Large intestine (tissue), 3 donors: Measurements from ENCODE around the gene CREB3L1. TPM values are rescaled to one million over a fixed set of nuclear protein-coding genes. Genes with fewer than 3 reads are reported as not detected.

Experiments used
- DNase-seq, 2 donors: peaks; one replicate each; pipeline versions ENCODE4 v3.0.0 to v3.0.0-alpha.2; 2013
- H3K27ac ChIP-seq: one replicate; pipeline ENCODE4 v1.5.1; 2013; ENCODE audit warnings: low read length
- H3K27me3 ChIP-seq: 2 replicates; pipeline ENCODE4 v1.6.1; 2013; ENCODE audit warnings: low read length; ENCODE audit not compliant: control insufficient read depth, insufficient read depth
- H3K36me3 ChIP-seq: 2 replicates; pipeline ENCODE4 v1.6.1; 2013; ENCODE audit warnings: low read length; ENCODE audit not compliant: control insufficient read depth, insufficient read depth
- H3K4me1 ChIP-seq: one replicate; pipeline ENCODE4 v1.6.1; 2013; ENCODE audit warnings: low read length; ENCODE audit not compliant: control insufficient read depth, insufficient read depth
- H3K4me3 ChIP-seq: one replicate; pipeline ENCODE4 v1.5.1; 2013; ENCODE audit warnings: low read length
- H3K9me3 ChIP-seq: one replicate; pipeline ENCODE4 v1.6.1; 2013; ENCODE audit warnings: mild to moderate bottlenecking, low read depth, low read length, moderate library complexity; ENCODE audit not compliant: control insufficient read depth
- WGBS: methylation state at CpG from one replicate; pipeline ENCODE4 v1.1.5; 2013; ENCODE audit warnings: low lambda C conversion rate; ENCODE audit not compliant: insufficient coverage; 5-methylcytosine and 5-hydroxymethylcytosine counted together
- polyA plus RNA-seq: library from polyadenylated mRNA; unstranded; fragments of 120-200 nt; gene quantifications from one replicate; pipeline ENCODE4 v1.2.1, GENCODE V29; 2013

The CREB3L1 gene
- polyA plus RNA-seq, 1 donor: 40.6 TPM

- 11% methylated on average over 3 of the region's 9 CpGs for WGBS
- H3K27me3 ChIP-seq: no peaks in the 10 kb centered on the region
- H3K27ac ChIP-seq: peak overlapping the region; percentile 97
- H3K4me3 ChIP-seq: no peak overlapping the region
- H3K36me3 ChIP-seq: no peaks in the 10 kb centered on the region
- peaks cover 57% of the 10 kb centered on the region for H3K4me1 ChIP-seq
- peak in 1 of 2 donors; percentile 80 for DNase-seq
- no peaks in the 10 kb centered on the region for H3K9me3 ChIP-seq
Measured at GRCh38 chr11:46272816-46273427, 4.5 kb upstream of the CREB3L1 start.

DNA sequence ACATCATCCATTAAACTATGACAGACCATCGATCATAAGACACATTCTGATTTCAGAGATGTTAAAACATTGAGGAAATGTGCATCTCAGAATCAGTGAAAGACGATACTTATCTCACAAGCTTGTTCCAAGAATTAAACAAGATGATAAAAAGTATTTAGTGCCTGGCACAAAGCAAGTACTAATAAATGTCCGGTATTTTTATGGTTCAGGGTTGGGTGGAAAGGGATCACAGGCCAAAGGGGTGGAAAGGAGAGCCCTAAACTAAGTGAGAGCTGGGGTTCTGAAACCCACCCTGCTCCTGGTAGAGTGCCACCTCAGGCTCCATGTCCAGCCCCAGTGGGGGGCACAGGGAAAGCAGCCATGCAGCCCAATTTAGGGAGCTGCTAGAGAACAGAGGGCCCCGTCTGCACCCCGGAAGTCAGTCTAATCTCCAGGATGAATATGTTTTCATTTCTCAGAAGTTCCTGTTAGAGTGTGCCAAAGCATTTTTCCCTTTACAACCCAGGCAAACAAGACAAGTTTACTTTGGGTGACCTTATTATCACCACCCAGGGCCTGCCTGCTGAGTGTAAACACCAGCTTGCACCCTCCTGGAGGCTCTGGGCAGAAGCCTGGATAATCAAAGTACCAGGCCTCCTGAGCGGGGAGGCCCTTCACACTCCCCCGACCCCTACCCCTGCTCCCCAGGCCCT lies 3.8 kb upstream of the CREB3L1 start:
- Histone ChIP-seq H3K4me1 (peaks cover 57% of the 10 kb centered on the region), H3K9me3 (no peaks in the 10 kb centered on the region), H3K36me3 (no peaks in the 10 kb centered on the region), H3K4me3 (no peak overlapping the region), H3K27me3 (no peaks in the 10 kb centered on the region), H3K27ac (peak overlapping the region; percentile 97)
- 29% methylated on average over 2 of the region's 7 CpGs for WGBS
- DNase-seq: peak in 1 of 2 donors; percentile 80

DNA sequence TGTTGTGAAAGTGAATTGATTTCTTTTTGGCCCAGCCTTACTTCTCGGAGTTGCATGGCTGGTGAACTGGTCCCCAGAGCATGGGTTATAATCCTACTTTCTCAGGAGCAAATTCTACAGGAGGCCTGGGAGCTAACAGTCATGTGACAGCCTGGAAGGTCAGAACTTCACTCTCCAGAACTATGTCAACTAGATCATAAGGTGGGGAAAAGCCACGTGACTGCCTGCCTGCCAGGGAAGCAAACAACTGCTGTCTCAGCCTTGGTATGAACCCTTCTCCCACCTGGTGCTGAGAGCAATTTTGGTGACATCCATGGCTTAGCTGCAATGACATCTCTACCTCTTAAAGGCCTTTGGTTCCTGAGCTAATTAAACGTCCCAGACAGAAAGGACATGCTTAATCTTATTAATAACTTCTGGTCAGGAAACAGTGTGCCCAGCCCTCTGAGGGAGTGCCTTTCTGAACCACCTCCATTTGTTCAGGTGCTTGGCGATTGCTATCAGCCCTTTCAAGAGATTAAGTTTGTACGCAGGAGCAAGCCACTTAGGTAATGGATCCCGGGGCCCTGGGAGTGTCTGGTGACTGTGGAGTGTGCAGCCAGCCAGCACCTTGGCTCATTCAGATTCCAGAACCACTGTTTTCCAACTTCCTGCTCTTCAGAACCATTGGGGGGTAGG lies 1.4 kb upstream of the CREB3L1 start:
- H3K36me3 ChIP-seq: no peaks in the 10 kb centered on the region
- H3K4me3 ChIP-seq: no peak overlapping the region
- no CpG with 5 or more reads among the region's 6 CpGs for WGBS
- peaks cover 76% of the 10 kb centered on the region for H3K4me1 ChIP-seq
- H3K27ac ChIP-seq: peak overlapping the region; percentile 97
- peak; percentile 91 to 96 for DNase-seq
- H3K9me3 ChIP-seq: no peaks in the 10 kb centered on the region
- no peaks in the 10 kb centered on the region for H3K27me3 ChIP-seq

- peak overlapping the region; percentile 97 for H3K27ac ChIP-seq
- peak overlapping the region; percentile 87 for H3K4me3 ChIP-seq
- no peak for DNase-seq
- H3K27me3 ChIP-seq: no peaks in the 10 kb centered on the region
- no peaks in the 10 kb centered on the region for H3K36me3 ChIP-seq
- no peaks in the 10 kb centered on the region for H3K9me3 ChIP-seq
- peaks cover 77% of the 10 kb centered on the region for H3K4me1 ChIP-seq
- no CpG with 5 or more reads among the region's 8 CpGs for WGBS
Measured at GRCh38 chr11:46277313-46277621, 195 bp upstream of the CREB3L1 start.

GRCh38 chr11:46278387-46279125 lies 1.1 kb downstream of the CREB3L1 start:
- peak in 1 of 2 donors; percentile 76 for DNase-seq
- Histone ChIP-seq H3K27ac (peak overlapping the region; percentile 64), H3K4me3 (peak overlapping the region; percentile 87), H3K27me3 (no peaks in the 10 kb centered on the region), H3K4me1 (peaks cover 65% of the 10 kb centered on the region), H3K9me3 (no peaks in the 10 kb centered on the region), H3K36me3 (no peaks in the 10 kb centered on the region)
- WGBS: 20% methylated on average over 1 of the region's 22 CpGs

DNA sequence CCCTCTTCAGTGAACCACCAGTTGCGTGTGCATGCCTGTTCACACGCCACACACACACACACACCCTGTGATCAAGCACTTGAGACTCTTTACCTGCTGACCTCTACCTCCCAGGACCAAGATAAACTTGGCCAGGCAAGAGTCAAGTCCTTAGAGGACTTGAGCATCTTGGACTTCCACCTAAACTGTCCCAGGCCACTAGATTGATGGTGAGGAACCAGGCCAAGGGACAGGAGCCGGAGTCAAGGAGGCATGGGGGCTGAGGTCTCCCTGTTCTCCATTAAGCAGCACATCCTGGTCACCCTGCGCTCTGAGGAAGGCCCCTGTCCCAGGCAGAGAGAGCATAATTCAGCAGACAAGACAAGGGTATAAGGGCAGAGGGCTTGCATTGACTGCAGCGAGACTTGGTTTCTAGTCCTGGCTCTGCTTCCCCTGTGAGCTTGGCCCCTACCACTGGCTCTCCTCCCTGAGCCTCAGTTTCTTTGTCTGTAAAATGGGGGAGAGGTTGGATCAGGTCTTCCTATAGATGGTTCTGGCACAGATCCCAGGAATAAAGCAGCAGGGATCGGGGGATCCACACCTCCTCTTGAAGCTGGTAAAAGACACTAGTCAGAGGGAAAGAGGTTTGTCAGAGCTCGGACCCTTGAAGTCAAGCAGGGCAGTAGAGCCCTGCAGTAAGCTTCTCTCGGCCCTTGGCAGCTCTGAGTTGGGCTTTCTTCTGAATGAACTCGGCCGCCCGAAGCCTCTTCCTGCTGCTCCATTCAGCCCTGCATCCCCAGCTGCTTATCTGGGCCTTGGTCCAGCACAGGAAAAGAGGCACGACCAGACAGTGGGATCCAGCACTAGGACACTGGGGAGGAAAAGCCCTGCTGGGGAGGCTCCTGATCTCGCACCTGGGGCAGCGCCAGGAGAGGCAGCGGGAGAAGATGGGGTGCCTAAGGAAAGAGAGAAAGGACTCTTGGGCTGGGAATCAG lies 2.0 kb downstream of the CREB3L1 start:
- DNase-seq: peak in 1 of 2 donors; percentile 51
- Histone ChIP-seq H3K4me3 (peak overlapping the region; percentile 87), H3K27me3 (no peaks in the 10 kb centered on the region)

GRCh38 chr11:46280706-46281105 lies 3.2 kb downstream of the CREB3L1 start:
- Histone ChIP-seq H3K27me3 (no peaks in the 10 kb centered on the region), H3K9me3 (no peaks in the 10 kb centered on the region), H3K27ac (peak overlapping the region; percentile 57), H3K36me3 (peaks cover 12% of the 10 kb centered on the region), H3K4me3 (no peak overlapping the region), H3K4me1 (peaks cover 43% of the 10 kb centered on the region)
- DNase-seq: no peak
- WGBS: 80% methylated on average over 1 of the region's 5 CpGs

More for the DNA sequence above, 2.0 kb downstream of the CREB3L1 start:
- Histone ChIP-seq H3K9me3 (no peaks in the 10 kb centered on the region), H3K4me1 (peaks cover 56% of the 10 kb centered on the region), H3K36me3 (peaks cover 4% of the 10 kb centered on the region), H3K27ac (peak overlapping the region; percentile 64)
- no CpG with 5 or more reads among the region's 15 CpGs for WGBS

DNA sequence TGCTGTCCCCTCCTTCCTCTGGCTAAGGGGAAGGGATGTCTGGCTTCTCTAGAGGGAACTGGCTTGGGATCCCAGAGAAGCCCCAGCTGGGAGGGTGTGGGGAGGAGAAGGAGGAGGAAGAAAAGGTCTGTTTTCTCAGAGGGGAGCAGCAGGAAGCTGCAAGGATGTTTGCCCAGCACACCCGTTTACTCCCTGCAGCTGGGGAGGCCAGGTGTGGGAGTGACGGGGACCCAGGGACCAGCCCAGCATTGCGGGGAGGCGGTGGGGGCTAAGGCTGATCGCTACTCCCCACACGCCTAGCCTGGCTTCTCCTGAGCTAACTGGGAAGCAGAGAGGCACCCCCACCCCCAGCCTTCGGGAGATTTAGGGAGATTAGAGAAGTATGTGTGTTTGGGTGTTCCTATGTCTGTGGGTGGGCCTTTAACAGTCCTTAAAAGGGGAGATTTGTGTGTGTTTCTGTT lies 3.9 kb downstream of the CREB3L1 start:
- Histone ChIP-seq H3K9me3 (no peaks in the 10 kb centered on the region), H3K27me3 (no peaks in the 10 kb centered on the region), H3K4me3 (peak overlapping the region; percentile 13), H3K4me1 (peaks cover 36% of the 10 kb centered on the region), H3K27ac (peak overlapping the region; percentile 57), H3K36me3 (peaks cover 12% of the 10 kb centered on the region)
- no CpG with 5 or more reads among the region's 7 CpGs for WGBS
- DNase-seq: peak in 1 of 2 donors; percentile 74

GRCh38 chr11:46285173-46285572 lies 7.7 kb downstream of the CREB3L1 start:
- DNase-seq: no peak
- Histone ChIP-seq H3K27me3 (no peaks in the 10 kb centered on the region), H3K9me3 (no peaks in the 10 kb centered on the region), H3K4me3 (no peak overlapping the region), H3K27ac (peak overlapping the region; percentile 2), H3K4me1 (peaks cover 25% of the 10 kb centered on the region), H3K36me3 (peaks cover 15% of the 10 kb centered on the region)
- WGBS: no CpG with 5 or more reads among the region's 3 CpGs
